ENCODE measurements around the gene STK32C. TPM values are rescaled to one million over a fixed set of nuclear protein-coding genes. Genes with fewer than 3 reads are reported as not detected.

The STK32C gene
- total RNA-seq, 1 donor from 2014 or later = 15.7 TPM

- Mint-ChIP-seq H3K36me3 (ENCODE audit: unreplicated experiment) (no peaks in the 10 kb centered on the region), H3K4me1 (ENCODE audit: unreplicated experiment) (no peaks in the 10 kb centered on the region), H3K4me3 (ENCODE audit: unreplicated experiment) (no peak overlapping the region), H3K27me3 (ENCODE audit: unreplicated experiment) (no peaks in the 10 kb centered on the region), H3K9me3 (ENCODE audit: unreplicated experiment) (no peaks in the 10 kb centered on the region), H3K27ac (ENCODE audit: unreplicated experiment) (no peak overlapping the region)
- no peak for DNase-seq (ENCODE audit: extremely low spot score, unreplicated experiment)
- TF ChIP-seq CTCF (IDR thresholded peaks at IDR 0.05) = no peak
Measured at GRCh38 chr10:132274581-132274980, 33.2 kb downstream of the STK32C start.

- no peak for DNase-seq (ENCODE audit: extremely low spot score, unreplicated experiment)
- no peak for TF ChIP-seq CTCF (IDR thresholded peaks at IDR 0.05)
Measured at GRCh38 chr10:132273966-132274365, 33.8 kb downstream of the STK32C start.

GRCh38 chr10:132273304-132273944 lies 34.3 kb downstream of the STK32C start:
- H3K4me1 Mint-ChIP-seq (ENCODE audit: unreplicated experiment) = no peaks in the 10 kb centered on the region
- TF ChIP-seq CTCF (IDR thresholded peaks at IDR 0.05) = no peak
- no peaks in the 10 kb centered on the region for H3K9me3 Mint-ChIP-seq (ENCODE audit: unreplicated experiment)
- no peak overlapping the region for H3K4me3 Mint-ChIP-seq (ENCODE audit: unreplicated experiment)
- H3K36me3 Mint-ChIP-seq (ENCODE audit: unreplicated experiment) = no peaks in the 10 kb centered on the region
- H3K27me3 Mint-ChIP-seq (ENCODE audit: unreplicated experiment) = no peaks in the 10 kb centered on the region
- H3K27ac Mint-ChIP-seq (ENCODE audit: unreplicated experiment) = no peak overlapping the region
- no peak for DNase-seq (ENCODE audit: extremely low spot score, unreplicated experiment)

More at GRCh38 chr10:132273966-132274365, 33.8 kb downstream of the STK32C start:
- no peaks in the 10 kb centered on the region for H3K27me3 Mint-ChIP-seq (ENCODE audit: unreplicated experiment)
- no peaks in the 10 kb centered on the region for H3K36me3 Mint-ChIP-seq (ENCODE audit: unreplicated experiment)
- no peaks in the 10 kb centered on the region for H3K4me1 Mint-ChIP-seq (ENCODE audit: unreplicated experiment)
- no peak overlapping the region for H3K4me3 Mint-ChIP-seq (ENCODE audit: unreplicated experiment)
- H3K27ac Mint-ChIP-seq (ENCODE audit: unreplicated experiment) = no peak overlapping the region
- no peaks in the 10 kb centered on the region for H3K9me3 Mint-ChIP-seq (ENCODE audit: unreplicated experiment)

GRCh38 chr10:132272231-132272971 lies 35.3 kb downstream of the STK32C start:
- no peak for TF ChIP-seq CTCF (IDR thresholded peaks at IDR 0.05)
- Mint-ChIP-seq H3K4me1 (ENCODE audit: unreplicated experiment) (no peaks in the 10 kb centered on the region), H3K36me3 (ENCODE audit: unreplicated experiment) (no peaks in the 10 kb centered on the region), H3K9me3 (ENCODE audit: unreplicated experiment) (no peaks in the 10 kb centered on the region), H3K4me3 (ENCODE audit: unreplicated experiment) (no peak overlapping the region), H3K27me3 (ENCODE audit: unreplicated experiment) (no peaks in the 10 kb centered on the region), H3K27ac (ENCODE audit: unreplicated experiment) (no peak overlapping the region)
- DNase-seq (ENCODE audit: extremely low spot score, unreplicated experiment) = no peak

GRCh38 chr10:132271458-132272230 lies 36.1 kb downstream of the STK32C start:
- Mint-ChIP-seq H3K36me3 (ENCODE audit: unreplicated experiment) (no peaks in the 10 kb centered on the region), H3K4me1 (ENCODE audit: unreplicated experiment) (peaks cover under 1% of the 10 kb centered on the region), H3K27ac (ENCODE audit: unreplicated experiment) (no peak overlapping the region), H3K27me3 (ENCODE audit: unreplicated experiment) (no peaks in the 10 kb centered on the region), H3K9me3 (ENCODE audit: unreplicated experiment) (no peaks in the 10 kb centered on the region), H3K4me3 (ENCODE audit: unreplicated experiment) (no peak overlapping the region)
- no peak for DNase-seq (ENCODE audit: extremely low spot score, unreplicated experiment)
- TF ChIP-seq CTCF (IDR thresholded peaks at IDR 0.05) = no peak
